Frontal cortex (tissue), 4 donors: ENCODE data around the gene PLAAT2. TPM values are rescaled to one million over a fixed set of nuclear protein-coding genes. Genes with fewer than 3 reads are reported as not detected.
A peak's percentile ranks its signal among the peaks of the same experiment; 100 is the strongest.
"Not testable (repeated sequence)": the region's sequence is repeated elsewhere in the genome, so short reads cannot be mapped to it uniquely, and the experiment has no call there.

Source experiments
- DNase-seq, 2 donors: peaks; one replicate each; pipeline ENCODE4 v3.0.0; 2012; ENCODE audit warnings: low spot score in 2 of 2
- FAIRE-seq: peaks from 2 replicates; lab custom pipeline; 2012; peaks lifted over from hg19 to GRCh38; lab: Jason Lieb, UNC
- total RNA-seq: library from RNA; depleted of rRNA; stranded (reverse); fragments of >200 nt; gene quantifications from one replicate; pipeline ENCODE4 v1.2.3, GENCODE V29; 2014
- donor health status: control.
- donor health status: control.
- donor health status: control.

The PLAAT2 gene
- total RNA-seq, 1 donor from 2014 or later, result not detected

DNA sequence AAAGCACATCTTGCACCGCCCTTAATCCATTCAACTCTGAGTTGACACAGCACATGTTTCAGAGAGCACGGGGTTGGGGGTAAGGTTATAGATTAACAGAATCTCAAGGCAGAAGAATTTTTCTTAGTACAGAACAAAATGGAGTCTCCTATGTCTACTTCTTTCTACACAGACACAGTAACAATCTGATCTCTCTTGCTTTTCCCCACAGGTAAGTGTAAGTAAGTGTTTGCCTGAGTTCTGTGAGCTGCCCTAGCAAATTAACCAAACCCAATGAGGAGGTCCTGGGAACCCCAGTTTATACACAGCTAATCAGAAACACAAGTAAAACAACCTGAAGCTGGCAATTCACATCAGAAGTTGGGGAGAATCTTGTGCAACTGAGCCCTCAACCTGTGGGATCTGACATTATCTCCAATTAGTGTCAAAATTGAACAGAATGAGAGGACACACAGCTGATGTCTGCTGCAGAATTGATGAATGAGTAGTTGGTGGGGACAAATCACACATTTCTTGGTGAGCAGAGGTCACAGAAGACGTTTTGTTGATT, 34.4 kb downstream of the PLAAT2 start:
- DNase-seq, FAIRE-seq: not testable (repeated sequence)

DNA sequence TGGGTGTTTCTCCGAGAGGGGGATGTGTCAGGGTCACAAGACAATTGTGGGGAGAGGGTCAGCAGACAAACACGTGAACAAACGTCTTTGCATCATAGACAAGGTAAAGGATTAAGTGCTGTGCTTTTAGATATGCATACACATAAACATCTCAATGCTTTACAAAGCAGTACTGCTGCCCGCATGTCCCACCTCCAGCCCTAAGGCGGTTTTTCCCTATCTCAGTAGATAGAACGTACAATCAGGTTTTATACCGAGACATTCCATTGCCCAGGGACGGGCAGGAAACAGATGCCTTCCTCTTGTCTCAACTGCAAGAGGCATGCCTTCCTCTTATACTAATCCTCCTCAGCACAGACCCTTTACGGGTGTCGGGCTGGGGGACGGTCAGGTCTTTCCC, 35.0 kb downstream of the PLAAT2 start:
- FAIRE-seq, DNase-seq: not testable (repeated sequence)

DNA sequence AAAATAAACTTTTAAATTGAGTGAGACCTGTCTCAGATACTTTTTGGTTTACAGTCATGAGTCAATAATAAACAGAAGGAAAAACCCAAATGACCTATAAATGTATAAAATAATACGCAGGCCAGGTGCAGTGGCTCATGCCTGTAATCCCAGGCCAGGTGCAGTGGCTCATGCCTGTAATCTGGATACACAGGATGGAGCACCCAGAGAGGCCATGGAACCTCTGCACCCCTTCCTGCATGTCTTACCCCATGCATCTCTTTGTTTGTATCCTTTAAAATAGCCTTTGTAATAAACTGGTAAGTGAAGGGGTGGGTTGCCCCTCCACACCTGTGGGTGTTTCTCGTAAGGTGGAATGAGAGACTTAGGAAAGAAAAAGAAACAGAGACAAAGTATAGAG, 35.5 kb downstream of the PLAAT2 start:
- DNase-seq, result no peak
- no peak for FAIRE-seq

DNA sequence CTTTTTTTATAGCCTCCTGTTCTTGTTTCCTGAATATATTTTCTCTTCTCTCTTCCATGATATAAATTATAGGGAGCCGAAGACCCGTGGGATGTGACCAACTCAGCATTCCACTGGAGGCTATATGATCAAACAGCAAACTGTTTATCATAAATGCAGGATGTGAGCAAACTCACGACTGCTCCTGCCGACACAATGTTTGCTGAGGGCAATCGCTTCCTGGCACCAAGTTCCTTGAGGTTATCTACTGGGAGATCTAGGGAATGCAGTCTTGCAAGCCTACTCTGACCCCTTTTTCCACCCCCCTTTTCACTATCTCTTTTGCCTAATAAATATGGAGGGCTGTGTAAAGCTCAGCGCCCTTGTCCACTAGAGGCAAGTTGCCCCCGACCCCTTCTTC, 40.0 kb downstream of the PLAAT2 start:
- FAIRE-seq, result no peak

DNA sequence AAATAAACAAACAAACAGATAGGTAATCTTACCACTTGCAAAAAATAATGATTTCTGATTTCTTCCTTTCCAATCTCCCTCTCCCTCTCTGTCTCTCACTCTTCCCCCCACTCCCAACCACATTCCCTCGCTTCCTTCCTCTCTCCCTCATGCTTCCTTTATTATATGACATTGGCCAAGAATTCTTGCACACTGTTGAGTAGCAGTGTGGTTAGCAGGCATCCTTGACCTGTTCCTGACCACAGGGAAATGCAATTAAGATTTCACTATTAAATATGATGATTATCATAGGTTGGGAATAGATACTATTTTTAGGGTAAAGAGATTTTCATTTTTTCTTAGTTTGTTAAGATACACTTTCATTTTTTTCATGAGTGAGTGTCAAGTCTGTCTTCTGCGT, 41.3 kb downstream of the PLAAT2 start:
- FAIRE-seq, result no peak
- DNase-seq, result no peak

More for the DNA sequence above, 40.0 kb downstream of the PLAAT2 start:
- no peak for DNase-seq

DNA sequence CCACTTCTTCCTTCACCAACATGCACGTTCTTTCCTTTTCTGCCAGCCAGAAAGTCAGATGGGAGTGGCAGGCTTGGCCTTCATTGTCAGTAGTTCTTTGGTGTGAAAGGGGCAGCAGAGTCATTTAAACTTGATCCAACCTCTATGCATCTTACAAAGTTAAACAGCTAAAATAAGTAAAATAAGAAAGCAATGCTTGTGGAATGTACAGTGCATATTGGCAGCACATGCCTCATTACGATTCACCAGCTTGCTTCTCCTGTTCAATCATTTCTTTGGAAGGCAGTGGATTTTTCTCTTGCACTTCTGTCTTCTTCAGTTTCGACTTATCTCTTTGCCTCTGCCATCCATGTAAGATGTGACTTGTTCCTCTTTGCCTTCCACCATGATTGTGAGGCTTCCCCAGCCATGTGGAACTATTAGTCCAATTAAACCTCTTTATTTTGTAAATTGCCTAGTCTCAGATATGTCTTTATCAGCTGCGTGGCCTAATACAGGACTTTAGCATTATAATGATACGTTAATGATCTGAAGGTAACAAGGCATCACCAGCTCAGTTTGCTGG, 42.5 kb downstream of the PLAAT2 start:
- DNase-seq (no peak), FAIRE-seq (no peak)

DNA sequence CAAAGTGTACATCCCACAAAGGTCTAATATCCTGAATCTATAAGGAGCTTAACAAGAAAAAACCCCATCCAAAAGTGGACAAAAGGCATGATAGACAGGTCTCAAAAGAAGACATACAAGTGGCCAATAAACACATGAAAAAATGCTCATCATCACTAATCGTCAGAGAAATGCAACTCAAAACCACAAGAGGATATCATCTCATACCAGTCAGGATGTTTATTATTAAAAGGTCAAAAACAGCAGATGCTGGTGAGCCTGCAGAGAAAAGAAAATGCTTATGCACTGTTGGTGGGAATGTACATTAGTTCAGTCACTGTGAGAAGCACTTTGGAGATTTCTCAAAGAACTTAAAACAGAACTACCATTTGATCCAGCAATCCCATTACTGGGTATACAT, 44.6 kb downstream of the PLAAT2 start:
- FAIRE-seq (no peak), DNase-seq (no peak)

DNA sequence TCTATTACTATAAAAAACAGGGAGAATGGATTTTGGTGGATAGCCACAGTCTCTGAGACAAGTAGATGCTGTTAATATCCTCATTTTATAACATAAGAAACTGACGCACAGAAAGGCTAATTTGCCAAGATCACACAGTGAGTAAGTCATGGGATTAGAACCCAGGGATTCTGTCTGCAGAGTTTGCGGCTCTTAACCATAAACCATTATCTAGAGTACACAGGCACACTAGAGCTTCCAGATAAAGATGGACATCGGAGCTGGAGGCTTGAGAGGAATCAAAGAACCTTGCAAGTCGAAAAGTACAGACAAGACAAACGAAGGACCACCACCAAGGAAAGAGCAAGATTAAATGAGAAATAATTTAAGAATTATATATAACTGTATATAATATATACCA, 46.0 kb downstream of the PLAAT2 start:
- no peak for FAIRE-seq
- DNase-seq, result no peak

DNA sequence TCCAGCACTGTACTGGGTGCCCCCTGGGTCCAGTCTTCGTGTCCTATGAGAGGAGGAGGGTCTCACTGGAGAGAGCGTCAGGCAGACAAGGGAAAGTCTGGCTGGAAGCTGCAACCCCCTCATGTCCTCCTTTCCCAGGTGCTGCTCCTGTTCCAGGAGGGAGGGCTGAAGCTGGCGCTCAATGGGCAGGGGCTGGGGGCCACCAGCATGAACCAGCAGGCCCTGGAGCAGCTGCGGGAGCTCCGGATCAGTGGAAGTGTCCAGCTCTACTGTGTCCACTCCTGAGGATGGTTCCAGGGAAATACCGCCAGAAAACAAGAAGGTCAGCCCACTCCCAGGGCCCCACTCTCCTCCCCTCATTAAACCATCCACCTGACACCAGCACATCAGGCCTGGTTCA, 47.1 kb downstream of the PLAAT2 start:
- DNase-seq, result no peak
- no peak for FAIRE-seq

DNA sequence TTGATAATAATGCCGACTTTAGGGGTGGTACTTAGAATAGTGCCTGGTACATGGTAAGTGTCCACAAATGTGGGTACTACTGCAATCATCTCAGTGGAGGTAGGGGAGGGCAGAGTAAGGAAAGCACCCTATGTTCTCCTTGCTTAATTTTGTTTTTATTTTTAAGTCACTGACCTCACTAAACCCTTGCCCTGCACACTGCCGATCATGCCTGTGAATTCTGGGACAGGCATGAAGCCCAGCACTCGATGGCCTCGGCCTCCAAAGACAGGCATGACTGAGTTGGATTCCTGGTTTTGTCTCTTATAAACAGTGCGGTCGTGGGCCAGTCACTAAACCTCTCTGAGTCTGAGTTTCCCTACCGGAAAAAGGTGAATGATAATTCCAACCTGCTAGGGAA, 50.4 kb downstream of the PLAAT2 start:
- no peak for FAIRE-seq
- DNase-seq, result no peak

DNA sequence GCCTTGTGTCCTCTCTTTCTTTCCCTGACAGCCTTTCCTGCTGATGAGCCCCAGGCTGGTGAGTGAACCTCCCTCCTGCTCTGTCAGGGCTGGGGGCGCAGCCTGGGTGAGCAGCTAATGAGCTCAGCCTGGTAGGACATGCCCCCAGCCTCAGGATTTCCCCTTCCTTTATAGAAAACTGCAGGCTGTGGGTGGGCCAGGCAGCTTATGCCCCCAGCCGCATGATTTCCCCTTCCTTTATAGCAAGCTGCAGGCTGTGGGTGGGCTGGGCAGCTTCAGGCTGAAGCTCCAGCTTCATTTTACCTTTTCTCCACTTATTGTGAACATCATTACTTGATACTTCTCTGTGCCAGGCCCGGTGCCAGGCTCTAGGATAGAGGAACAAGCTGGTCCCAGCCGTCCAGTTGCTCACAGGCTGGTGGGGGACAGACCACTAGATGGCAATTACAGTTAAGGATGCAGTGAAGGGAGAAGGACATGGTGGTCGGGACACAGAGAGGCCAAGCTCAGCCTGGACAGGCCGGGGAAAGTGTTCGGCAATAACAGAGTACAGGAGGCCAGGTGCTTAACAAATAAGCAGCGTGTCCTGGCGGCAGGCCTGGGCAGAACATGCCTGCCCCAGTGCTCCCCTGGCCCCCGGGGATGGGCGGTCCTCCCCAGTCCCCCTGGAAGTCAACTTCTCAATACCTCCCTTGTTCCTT, 52.0 kb downstream of the PLAAT2 start:
- FAIRE-seq, result no peak
- DNase-seq, result no peak

DNA sequence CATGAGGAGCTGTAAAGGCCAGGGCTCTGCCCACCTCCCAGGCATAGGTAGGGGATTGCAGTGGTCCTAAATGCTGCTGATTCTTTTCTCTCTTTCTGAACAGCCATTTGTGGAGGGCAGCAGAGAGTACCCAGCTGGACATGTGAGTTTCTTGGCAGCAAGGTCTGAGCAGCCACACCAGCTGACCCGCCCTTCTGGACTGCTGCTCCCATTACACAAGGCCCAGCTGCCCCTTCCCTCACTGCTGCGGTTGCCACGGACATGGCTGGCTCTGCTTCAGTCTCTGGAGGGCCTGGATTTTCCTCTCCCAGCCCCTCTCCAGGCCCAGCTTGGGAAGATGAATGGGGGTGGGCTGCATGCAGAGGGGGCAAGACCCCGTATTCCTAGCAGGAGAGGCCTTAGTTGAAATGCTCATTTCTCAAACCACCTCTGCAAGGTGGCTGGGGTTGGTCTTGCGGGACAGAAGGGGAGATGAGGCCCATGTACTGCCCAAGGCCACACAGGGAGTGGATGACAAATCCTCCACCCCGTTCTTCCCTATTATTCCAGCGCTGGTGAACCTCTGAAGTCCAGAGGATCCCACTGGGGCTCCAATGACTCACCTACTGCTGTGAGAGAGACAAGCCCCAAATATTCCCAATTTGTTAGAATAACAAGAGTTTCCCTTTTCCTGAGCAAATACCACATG, 52.7 kb downstream of the PLAAT2 start:
- FAIRE-seq (no peak), DNase-seq (peak; percentile 64 to 75)

DNA sequence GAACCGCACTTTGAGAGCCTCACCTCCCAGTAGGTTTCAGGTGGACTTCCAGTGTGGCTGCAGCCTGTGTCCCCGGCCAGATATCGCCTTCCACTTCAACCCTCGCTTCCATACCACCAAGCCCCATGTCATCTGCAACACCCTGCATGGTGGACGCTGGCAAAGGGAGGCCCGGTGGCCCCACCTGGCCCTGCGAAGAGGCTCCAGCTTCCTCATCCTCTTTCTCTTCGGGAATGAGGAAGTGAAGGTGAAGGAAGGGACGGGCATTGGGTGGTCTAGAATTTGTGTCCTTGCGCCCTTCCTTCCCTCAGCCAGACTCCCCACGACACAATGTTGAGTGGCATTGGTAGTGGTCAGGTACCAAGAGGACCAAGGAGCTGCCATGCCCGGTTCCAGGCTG, 54.4 kb downstream of the PLAAT2 start:
- no peak for FAIRE-seq
- DNase-seq, result no peak

DNA sequence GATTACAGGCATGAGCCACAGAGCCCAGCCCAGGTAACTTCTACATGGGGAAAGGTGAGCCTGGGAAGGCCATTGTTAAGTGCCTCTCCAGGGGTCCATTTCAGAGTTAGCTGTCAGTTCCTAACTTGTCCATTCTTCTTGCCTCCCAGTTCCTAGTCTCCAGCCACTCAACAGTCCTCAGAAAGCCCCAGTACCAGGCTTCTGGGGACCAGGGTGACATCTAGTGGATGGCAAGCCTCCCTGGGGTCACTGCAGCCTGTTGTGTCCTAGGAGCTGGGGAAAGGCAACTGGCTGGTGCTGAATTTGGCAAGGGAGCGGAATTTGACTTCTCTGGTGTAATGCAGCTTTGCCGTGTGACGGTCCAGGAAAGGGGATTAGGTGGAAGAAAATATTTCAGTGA, 55.2 kb downstream of the PLAAT2 start:
- no peak for FAIRE-seq
- DNase-seq, result peak; percentile 42 to 54

DNA sequence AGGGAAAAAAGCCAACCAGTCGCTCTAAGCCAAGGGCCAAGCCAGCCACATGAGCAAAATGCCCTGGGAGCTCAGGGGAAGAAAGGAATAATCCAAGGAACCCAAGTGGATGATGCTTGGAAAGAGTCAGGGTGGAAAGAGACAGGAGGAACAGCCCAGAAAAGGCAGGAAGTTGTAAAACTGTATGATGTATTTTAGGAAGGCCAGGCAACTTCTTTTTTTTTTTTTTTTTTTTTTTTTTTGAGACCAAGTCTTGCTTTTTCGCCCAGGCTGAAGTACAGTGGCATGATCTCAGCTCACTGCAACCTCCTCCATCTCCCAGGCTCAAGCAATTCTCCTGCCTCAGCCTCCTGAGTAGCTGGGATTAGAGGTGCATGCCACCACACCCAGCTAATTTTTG, 55.7 kb downstream of the PLAAT2 start:
- DNase-seq (no peak), FAIRE-seq (no peak)

DNA sequence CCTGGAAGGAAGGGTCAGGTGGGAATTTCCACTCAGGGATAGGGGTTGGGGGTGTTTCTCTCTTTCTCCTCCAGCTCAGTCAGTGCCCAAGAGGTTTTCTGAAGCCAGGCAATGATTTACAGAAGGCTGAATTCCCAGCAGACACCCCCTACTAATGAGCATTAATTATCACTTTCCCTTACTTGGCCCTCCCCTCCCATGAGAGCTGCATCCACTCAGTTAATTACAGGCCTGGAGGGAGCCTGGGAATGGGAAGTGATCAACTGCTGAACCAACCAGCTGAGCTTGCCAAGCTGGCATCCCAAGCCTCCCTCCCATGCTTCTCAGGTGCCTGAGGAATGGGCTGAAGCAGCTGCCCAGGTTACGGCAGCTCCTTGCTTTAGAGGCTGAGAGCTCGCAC, 56.3 kb downstream of the PLAAT2 start:
- FAIRE-seq, result no peak
- DNase-seq, result no peak

DNA sequence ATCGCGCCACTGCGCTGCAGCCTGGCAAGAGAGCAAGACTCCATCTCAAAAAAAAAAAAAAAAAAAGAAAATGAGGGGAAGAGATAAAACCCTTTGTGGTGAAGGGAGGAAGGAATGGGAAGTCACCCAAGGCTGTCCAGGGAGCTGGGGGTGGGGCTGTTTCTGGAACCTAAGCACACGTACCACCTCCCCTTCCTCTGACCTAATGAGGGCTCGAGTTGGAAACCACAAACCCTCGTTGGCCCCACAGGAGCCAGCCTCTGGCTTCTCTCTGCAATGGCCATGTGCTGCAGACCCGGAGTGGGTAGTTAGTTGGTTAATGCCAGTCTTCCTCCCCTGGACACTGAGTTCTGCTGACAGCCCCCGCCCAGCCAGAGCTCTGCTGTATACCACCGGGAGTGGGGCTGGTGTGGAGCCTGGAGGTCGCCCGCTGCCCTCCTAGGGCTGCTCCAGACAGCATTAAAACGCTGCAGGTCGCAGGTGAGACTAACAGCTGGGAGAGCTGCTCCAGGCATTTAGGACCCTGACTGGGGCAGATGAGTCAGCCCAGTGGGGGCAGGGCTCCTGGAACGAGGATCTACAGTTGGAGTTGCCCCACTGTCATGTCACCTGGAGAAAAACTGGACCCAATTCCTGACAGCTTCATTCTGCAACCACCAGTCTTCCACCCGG, 57.2 kb downstream of the PLAAT2 start, which contains the start of gene LGALS12:
Gene LGALS12, plus strand, starts transcription at position 228 of the 672 bp plus-strand sequence. Its CDS starts 375 bp downstream, at position 603.
- no peak for DNase-seq
- no peak for FAIRE-seq

DNA sequence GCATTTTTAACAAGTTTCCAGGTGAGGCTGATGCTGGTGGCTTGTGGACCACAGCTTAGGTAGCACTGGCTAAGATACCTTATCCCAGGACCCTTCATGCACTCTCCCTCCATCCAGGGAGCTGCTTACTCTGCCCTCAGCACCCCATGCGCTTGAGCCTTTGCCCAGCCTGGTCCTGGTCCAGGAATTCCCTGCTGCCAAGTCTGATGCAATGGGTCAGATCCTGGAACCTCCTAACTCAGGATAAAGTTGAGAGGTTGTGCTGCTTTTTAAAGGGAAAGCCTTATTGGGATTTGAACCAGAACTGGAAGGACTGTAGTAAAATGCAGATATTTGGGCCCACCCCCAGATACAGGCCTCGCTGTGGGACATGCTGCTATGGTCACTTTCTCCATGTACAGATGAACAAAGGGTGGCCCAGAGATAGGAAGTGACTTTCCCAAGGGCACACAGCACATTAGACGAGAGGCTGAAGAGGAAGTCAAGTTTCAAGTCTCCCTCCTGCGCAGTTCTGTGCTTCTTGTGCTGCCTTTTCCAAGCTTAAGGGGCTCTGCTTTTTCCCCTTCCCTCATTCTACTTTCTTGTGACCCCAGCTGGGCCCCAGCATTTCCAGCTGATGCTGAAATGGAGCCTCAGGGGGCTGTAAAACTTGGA, 58.1 kb downstream of the PLAAT2 start:
- FAIRE-seq (no peak), DNase-seq (no peak)

DNA sequence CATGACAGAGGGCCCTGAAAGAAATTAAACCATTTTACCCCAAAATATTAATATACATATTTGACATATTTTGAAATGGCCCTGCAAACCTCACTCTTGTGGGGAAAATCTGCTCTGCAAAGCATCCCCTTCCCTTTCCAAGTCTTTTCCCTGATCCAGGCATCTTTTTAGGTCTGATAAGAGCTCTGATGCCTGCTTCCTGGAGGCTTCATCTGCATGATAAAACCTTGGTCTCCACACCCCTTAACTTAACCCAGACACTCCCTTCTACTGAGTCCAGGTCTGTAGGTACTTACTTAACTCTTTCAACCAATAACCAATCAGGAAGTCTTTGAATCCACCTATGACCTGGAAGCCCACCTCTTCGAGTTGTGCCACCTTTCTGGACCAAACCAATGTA, 59.1 kb downstream of the PLAAT2 start:
- DNase-seq, result no peak
- no peak for FAIRE-seq

DNA sequence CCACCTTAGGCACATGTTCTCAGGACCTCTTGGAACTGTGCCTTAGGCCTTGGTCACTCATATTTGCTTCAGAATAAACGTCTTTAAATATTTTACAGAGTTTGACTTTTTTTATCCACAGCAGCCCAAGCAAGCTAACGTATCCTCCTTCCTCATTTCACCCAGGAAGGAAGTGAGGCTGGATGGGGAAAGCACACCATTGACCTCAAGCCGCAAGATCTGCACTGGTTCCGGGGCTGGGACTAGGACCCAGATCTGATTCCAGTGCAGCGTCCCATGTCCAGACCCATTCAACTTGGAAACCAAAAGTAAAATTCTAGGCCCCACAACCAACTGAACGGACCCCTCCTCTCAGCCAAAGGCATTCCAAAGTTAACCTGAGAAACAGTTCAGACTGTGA, 59.7 kb downstream of the PLAAT2 start:
- no peak for FAIRE-seq
- DNase-seq, result no peak
